HCT116 (cell line): Measurements from ENCODE around the gene MIF4GD. TPM values are rescaled to one million over a fixed set of nuclear protein-coding genes. Genes with fewer than 3 reads are reported as not detected.

Source experiments
- ATAC-seq: fragments of 200-7000 bp; cut with Tn5 transposase; 2 replicates; pipeline ENCODE4 v1.9.1; 2020; ENCODE audit warnings: mild to moderate bottlenecking, moderate library complexity
- BruUV-seq: library from RNA; stranded (reverse); fragments of 400-500 nt; replicated peaks from 2 replicates; lab custom pipeline; 2021; lab: Mats Ljungman, UMichigan
- CTCF ChIA-PET: fragments of 300-600 bp; sonication (Branson Sonifier 250); formaldehyde crosslinking; loops from one replicate; lab custom pipeline; 2021; ENCODE audit warnings: antibody characterized with exemption; lab: Charles Lee
- POLR2A ChIA-PET: fragments of 300-600, 350-600 bp; sonication (Branson Sonifier 250); formaldehyde crosslinking; loops from one replicate; lab custom pipeline; 2021; ENCODE audit warnings: antibody characterized with exemption; lab: Charles Lee
- RAD21 ChIA-PET, 2 experiments: fragments of 300-600 bp; sonication (Branson Sonifier 250); formaldehyde crosslinking; loops; one replicate each; lab custom pipeline; 2023; ENCODE audit warnings: low total read pairs in 2 of 2; ENCODE audit not compliant: uncharacterized antibody in 2 of 2, unreplicated experiment in 2 of 2, low non-redundant PET in 1 of 2; lab: Charles Lee
- DNase-seq: peaks from one replicate; pipeline ENCODE4 v3.0.0-alpha.2; 2010; ENCODE audit warnings: low read depth, low spot score
- H2AFZ ChIP-seq: fragments of 200-600 bp; shearing (Covaris generic), sonication (generic); 2 replicates; pipeline ENCODE4 v1.6.1; 2017; ENCODE audit warnings: low read depth, mixed run types, mixed read lengths, antibody characterized with exemption, low read length; ENCODE audit not compliant: poor library complexity, severe bottlenecking
- H3K27ac ChIP-seq: 2 replicates; pipeline ENCODE4 v1.5.1; 2012; ENCODE audit warnings: low read depth, low read length
- H3K27me3 ChIP-seq: fragments of 200-600 bp; sonication (generic); 2 replicates; pipeline ENCODE4 v1.6.1; 2016; ENCODE audit warnings: mixed run types, low read length, mixed read lengths; ENCODE audit not compliant: insufficient read depth
- H3K36me3 ChIP-seq, 2 experiments: fragments of 200-500 bp in 1 of 2; fragments of 200-600 bp in 1 of 2; sonication (Bioruptor generic) in 1 of 2; sonication (generic) in 1 of 2; 2 replicates each; pipeline versions ENCODE4 v1.5.1 to v1.6.1; 2014 to 2016; ENCODE audit warnings: low read length in 2 of 2, inconsistent platforms in 1 of 2, mixed read lengths in 1 of 2, mixed run types in 1 of 2; ENCODE audit not compliant: insufficient read depth in 2 of 2, control insufficient read depth in 1 of 2
- H3K4me1 ChIP-seq, 2 experiments: fragments of 200-600 bp in 1 of 2; sonication (generic) in 1 of 2; 2 replicates each; pipeline versions ENCODE4 v1.5.1 to v1.6.1; 2012 to 2017; ENCODE audit warnings: low read length in 2 of 2, inconsistent platforms in 1 of 2, mild to moderate bottlenecking in 1 of 2, mixed read lengths in 1 of 2, mixed run types in 1 of 2, moderate library complexity in 1 of 2; ENCODE audit not compliant: insufficient read depth in 2 of 2, control insufficient read depth in 1 of 2
- H3K4me2 ChIP-seq: fragments of 200-600 bp; sonication (generic); 2 replicates; pipeline ENCODE4 v1.6.1; 2017; ENCODE audit warnings: mixed run types, low read length, mixed read lengths
- H3K4me3 ChIP-seq, 2 experiments: fragments of 200-600 bp in 1 of 2; sonication (generic) in 1 of 2; replicated peaks in 1 of 2; 2 replicates each; pipeline ENCODE4 v1.5.1; 2011 to 2016; ENCODE audit warnings: low read length in 2 of 2, control low read depth in 1 of 2, low read depth in 1 of 2, mild to moderate bottlenecking in 1 of 2, mixed read lengths in 1 of 2, mixed run types in 1 of 2
- H3K79me2 ChIP-seq: fragments of 200-600 bp; sonication (generic); 2 replicates; pipeline ENCODE4 v1.6.1; 2017; ENCODE audit warnings: mild to moderate bottlenecking, mixed run types, low read length, moderate library complexity, mixed read lengths; ENCODE audit not compliant: insufficient read depth
- H3K9ac ChIP-seq: fragments of 200-600 bp; sonication (generic); 2 replicates; pipeline ENCODE4 v1.6.1; 2016; ENCODE audit warnings: low read length, mixed read lengths
- H3K9me2 ChIP-seq: fragments of 200-600 bp; sonication (generic), shearing (Covaris generic); 2 replicates; pipeline ENCODE4 v1.6.1; 2017; ENCODE audit warnings: mixed run types, mild to moderate bottlenecking, moderate library complexity; ENCODE audit not compliant: insufficient read depth
- H3K9me3 ChIP-seq, 2 experiments: fragments of 200-500 bp in 1 of 2; fragments of 200-600 bp in 1 of 2; sonication (Bioruptor generic) in 1 of 2; sonication (generic) in 1 of 2; 2 replicates each; pipeline ENCODE4 v1.6.1; 2014 to 2017; ENCODE audit warnings: low read length in 2 of 2, mixed read lengths in 2 of 2, inconsistent platforms in 1 of 2, low read depth in 1 of 2, mild to moderate bottlenecking in 1 of 2, mixed run types in 1 of 2, moderate library complexity in 1 of 2; ENCODE audit not compliant: control insufficient read depth in 1 of 2, insufficient read depth in 1 of 2
- H4K20me1 ChIP-seq: fragments of 200-600 bp; sonication (generic), shearing (Covaris generic); 2 replicates; pipeline ENCODE4 v1.6.1; 2017; ENCODE audit warnings: mixed run types, mild to moderate bottlenecking, moderate library complexity; ENCODE audit not compliant: insufficient read depth
- CEBPB ChIP-seq: IDR thresholded peaks from 2 replicates; pipeline ENCODE4 v1.6.1; 2012; ENCODE audit warnings: low read depth
- EGR1 ChIP-seq: IDR thresholded peaks from 2 replicates; pipeline ENCODE4 v1.6.1; 2012; ENCODE audit warnings: low read depth
- ELF1 ChIP-seq: IDR thresholded peaks from 2 replicates; pipeline ENCODE4 v1.6.1; 2012; ENCODE audit warnings: low read depth, borderline replicate concordance
- EZH2 ChIP-seq: fragments of 200-600 bp; sonication (generic); IDR thresholded peaks from 2 replicates; pipeline ENCODE4 v1.6.1; 2017; ENCODE audit warnings: antibody characterized with exemption, mixed run types
- FOSL1 ChIP-seq: IDR thresholded peaks from 2 replicates; pipeline ENCODE4 v1.6.1; 2012; ENCODE audit warnings: low read depth
- JUND ChIP-seq: IDR thresholded peaks from 2 replicates; pipeline ENCODE4 v1.6.1; 2012
- POLR2AphosphoS5 ChIP-seq: IDR thresholded peaks from 2 replicates; pipeline ENCODE4 v1.6.1; 2011; ENCODE audit warnings: mild to moderate bottlenecking, low read depth, low read length, moderate library complexity
- RAD21 ChIP-seq: IDR thresholded peaks from 2 replicates; pipeline ENCODE4 v1.6.1; 2012; ENCODE audit warnings: low read depth, mild to moderate bottlenecking
- SP1 ChIP-seq: IDR thresholded peaks from 2 replicates; pipeline ENCODE4 v1.6.1; 2012; ENCODE audit warnings: low read depth
- SRF ChIP-seq: IDR thresholded peaks from 2 replicates; pipeline ENCODE4 v1.6.1; 2012; ENCODE audit warnings: low read depth
- TCF7L2 ChIP-seq: IDR thresholded peaks from 2 replicates; pipeline ENCODE4 v1.7.0; 2011; ENCODE audit warnings: borderline replicate concordance, inconsistent platforms; ENCODE audit not compliant: insufficient read depth, insufficient read length; ENCODE audit errors: extremely low read depth
- YY1 ChIP-seq: IDR thresholded peaks from 2 replicates; pipeline ENCODE4 v1.6.1; 2011; ENCODE audit warnings: low read length, low read depth, moderate library complexity, mild to moderate bottlenecking; ENCODE audit not compliant: insufficient replicate concordance; ENCODE audit errors: extremely low read depth
- ZNF274 ChIP-seq: fragments of 200-500 bp; sonication (Bioruptor generic); IDR thresholded peaks from 2 replicates; pipeline ENCODE4 v1.6.1; 2014; ENCODE audit warnings: mild to moderate bottlenecking, low read depth, low read length, inconsistent platforms
- intact Hi-C: fragments of 100-400 bp; cut with micrococcal nuclease; formaldehyde crosslinking; loops from 2 replicates; pipeline ENCODE4 v1.10.0; 2022
- total RNA-seq: library from RNA; stranded (reverse); gene quantifications from one replicate; pipeline ENCODE4 v1.2.1, GENCODE V29; 2021; ENCODE audit not compliant: unreplicated experiment
- TF ChIP-seq, protein P1 (sequence below): IDR thresholded peaks from 2 replicates; pipeline ENCODE4 v1.6.1; 2012
- TF ChIP-seq, protein P2 (sequence below): IDR thresholded peaks from 2 replicates; pipeline ENCODE4 v1.6.1; 2012
- TF ChIP-seq, protein P3 (sequence below): IDR thresholded peaks from 2 replicates; pipeline ENCODE4 v1.6.1; 2012; ENCODE audit warnings: low read depth

The MIF4GD gene
- total RNA-seq, 1 experiment from 2014 or later = 35.2 TPM

DNA sequence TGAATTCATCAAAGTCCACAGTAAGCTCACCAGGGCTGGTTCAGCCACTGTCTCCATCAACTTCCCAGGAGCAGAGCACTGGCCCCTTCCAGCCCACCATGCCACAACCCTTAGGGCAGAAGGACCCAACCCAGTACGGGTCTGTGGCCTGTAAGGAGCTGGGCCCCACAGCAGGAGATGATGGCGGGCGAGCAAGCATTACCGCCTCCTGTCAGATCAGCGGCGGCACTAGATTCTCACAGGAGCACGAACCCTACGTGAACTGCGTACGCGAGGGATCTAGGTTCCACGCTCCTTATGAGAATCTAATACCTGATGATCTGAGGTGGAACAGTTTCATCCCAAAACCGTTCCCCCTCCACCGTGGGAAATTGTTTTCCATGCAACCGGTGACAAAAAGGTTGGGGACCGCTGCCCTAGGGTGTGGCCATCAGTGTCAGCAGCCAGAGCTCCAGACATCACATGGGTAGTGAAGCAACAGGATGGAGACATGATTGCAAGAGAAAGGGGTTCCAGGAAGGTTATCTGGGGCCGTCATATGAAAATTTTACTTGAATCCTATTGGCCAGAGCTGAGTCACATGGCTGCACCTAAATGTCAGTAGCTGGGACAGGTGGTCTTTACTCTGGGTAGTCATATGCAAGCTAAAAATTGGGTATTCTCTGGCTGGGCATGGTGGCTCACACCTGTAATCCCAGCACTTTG is 30.6 kb upstream of the MIF4GD start:
- H3K4me1 ChIP-seq = no peaks in the 10 kb centered on the region
- POLR2A ChIA-PET = no interaction called here
- no peak overlapping the region for H3K4me2 ChIP-seq
- H4K20me1 ChIP-seq = no peaks in the 10 kb centered on the region
- CTCF ChIA-PET = no interaction called here
- H3K9me2 ChIP-seq = no peaks in the 10 kb centered on the region
- DNase-seq (no peak), ATAC-seq (no peak)
- intact Hi-C loops = no loop called here
- TF ChIP-seq SP1 = no peak
- TF ChIP-seq, protein P1, sequence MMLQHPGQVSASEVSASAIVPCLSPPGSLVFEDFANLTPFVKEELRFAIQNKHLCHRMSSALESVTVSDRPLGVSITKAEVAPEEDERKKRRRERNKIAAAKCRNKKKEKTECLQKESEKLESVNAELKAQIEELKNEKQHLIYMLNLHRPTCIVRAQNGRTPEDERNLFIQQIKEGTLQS = no peak
- TF ChIP-seq, protein P2, sequence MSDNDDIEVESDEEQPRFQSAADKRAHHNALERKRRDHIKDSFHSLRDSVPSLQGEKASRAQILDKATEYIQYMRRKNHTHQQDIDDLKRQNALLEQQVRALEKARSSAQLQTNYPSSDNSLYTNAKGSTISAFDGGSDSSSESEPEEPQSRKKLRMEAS = no peak
- no peak for TF ChIP-seq JUND
- TF ChIP-seq ELF1 = no peak
- TF ChIP-seq SRF = no peak
- H2AFZ ChIP-seq = no peak overlapping the region
- no peaks in the 10 kb centered on the region for H3K27me3 ChIP-seq
- H3K9ac ChIP-seq = no peak overlapping the region
- no TSS peak for BruUV-seq
- H3K4me3 ChIP-seq = no peak overlapping the region
- RAD21 ChIA-PET = no interaction called here
- no peaks in the 10 kb centered on the region for H3K9me3 ChIP-seq
- no peak overlapping the region for H3K27ac ChIP-seq
- H3K79me2 ChIP-seq = no peaks in the 10 kb centered on the region
- no peaks in the 10 kb centered on the region for H3K36me3 ChIP-seq

DNA sequence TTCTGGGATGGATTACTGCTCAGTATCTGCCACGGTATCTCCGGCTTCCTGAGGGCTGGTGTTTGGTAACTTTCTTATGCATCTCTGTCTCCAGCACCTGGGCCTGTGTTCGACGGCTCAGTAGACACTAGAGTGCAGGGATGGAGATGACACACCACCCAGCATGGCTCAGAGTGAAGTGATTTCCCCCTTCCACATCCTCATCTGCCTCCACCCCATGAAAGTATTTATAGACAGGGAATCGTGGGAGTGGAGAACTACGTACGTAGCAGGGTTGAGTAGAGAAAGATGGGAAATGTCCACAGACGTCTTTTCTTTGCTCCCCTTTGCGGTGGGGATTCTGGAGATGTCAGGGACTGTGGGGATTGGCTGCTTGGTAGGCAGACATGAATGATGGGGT is 30.0 kb upstream of the MIF4GD start:
- Histone ChIP-seq H3K79me2 (no peaks in the 10 kb centered on the region), H3K4me1 (no peaks in the 10 kb centered on the region), H3K4me3 (no peak overlapping the region), H3K36me3 (no peaks in the 10 kb centered on the region), H2AFZ (no peak overlapping the region), H3K27me3 (no peaks in the 10 kb centered on the region), H3K9me3 (no peaks in the 10 kb centered on the region), H3K9me2 (no peaks in the 10 kb centered on the region), H3K9ac (no peak overlapping the region), H3K27ac (no peak overlapping the region), H4K20me1 (no peaks in the 10 kb centered on the region), H3K4me2 (no peak overlapping the region)
- BruUV-seq = no TSS peak
- DNase-seq (no peak), ATAC-seq (no peak)
- ChIA-PET RAD21 (no interaction called here), POLR2A (interaction anchor here (1.9 kb wide), 1 partner anchor 12 kb away, joined by 11 read pairs; the partner anchor contains the start of gene SLC25A19), CTCF (no interaction called here)
- intact Hi-C loops = no loop called here
- no peak for TF ChIP-seq CEBPB
- no peak for TF ChIP-seq EZH2
- no peak for TF ChIP-seq ELF1
- TF ChIP-seq, protein P1 = no peak
- TF ChIP-seq TCF7L2 = no peak
- no peak for TF ChIP-seq POLR2AphosphoS5
- no peak for TF ChIP-seq FOSL1
- TF ChIP-seq YY1 = no peak
- TF ChIP-seq JUND = no peak
- TF ChIP-seq RAD21 = no peak
- TF ChIP-seq, protein P3, sequence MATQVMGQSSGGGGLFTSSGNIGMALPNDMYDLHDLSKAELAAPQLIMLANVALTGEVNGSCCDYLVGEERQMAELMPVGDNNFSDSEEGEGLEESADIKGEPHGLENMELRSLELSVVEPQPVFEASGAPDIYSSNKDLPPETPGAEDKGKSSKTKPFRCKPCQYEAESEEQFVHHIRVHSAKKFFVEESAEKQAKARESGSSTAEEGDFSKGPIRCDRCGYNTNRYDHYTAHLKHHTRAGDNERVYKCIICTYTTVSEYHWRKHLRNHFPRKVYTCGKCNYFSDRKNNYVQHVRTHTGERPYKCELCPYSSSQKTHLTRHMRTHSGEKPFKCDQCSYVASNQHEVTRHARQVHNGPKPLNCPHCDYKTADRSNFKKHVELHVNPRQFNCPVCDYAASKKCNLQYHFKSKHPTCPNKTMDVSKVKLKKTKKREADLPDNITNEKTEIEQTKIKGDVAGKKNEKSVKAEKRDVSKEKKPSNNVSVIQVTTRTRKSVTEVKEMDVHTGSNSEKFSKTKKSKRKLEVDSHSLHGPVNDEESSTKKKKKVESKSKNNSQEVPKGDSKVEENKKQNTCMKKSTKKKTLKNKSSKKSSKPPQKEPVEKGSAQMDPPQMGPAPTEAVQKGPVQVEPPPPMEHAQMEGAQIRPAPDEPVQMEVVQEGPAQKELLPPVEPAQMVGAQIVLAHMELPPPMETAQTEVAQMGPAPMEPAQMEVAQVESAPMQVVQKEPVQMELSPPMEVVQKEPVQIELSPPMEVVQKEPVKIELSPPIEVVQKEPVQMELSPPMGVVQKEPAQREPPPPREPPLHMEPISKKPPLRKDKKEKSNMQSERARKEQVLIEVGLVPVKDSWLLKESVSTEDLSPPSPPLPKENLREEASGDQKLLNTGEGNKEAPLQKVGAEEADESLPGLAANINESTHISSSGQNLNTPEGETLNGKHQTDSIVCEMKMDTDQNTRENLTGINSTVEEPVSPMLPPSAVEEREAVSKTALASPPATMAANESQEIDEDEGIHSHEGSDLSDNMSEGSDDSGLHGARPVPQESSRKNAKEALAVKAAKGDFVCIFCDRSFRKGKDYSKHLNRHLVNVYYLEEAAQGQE = no peak
- no peak for TF ChIP-seq ZNF274
- TF ChIP-seq, protein P2 = no peak
- TF ChIP-seq EGR1 = no peak
